Neutrophil (primary cell): ENCODE results near the gene RANBP17.

Source experiments
- H3K27ac ChIP-seq: fragments of 200-600 bp; sonication (generic); 2 replicates; pipeline ENCODE4 v1.5.1; 2016; ENCODE audit warnings: mild to moderate bottlenecking, moderate library complexity
- H3K27me3 ChIP-seq: fragments of 200-600 bp; sonication (generic); 2 replicates; pipeline ENCODE4 v1.6.0; 2016; ENCODE audit warnings: mild to moderate bottlenecking
- H3K36me3 ChIP-seq: fragments of 200-600 bp; sonication (generic); 2 replicates; pipeline ENCODE4 v1.5.1; 2017
- H3K4me1 ChIP-seq, 2 experiments: fragments of 200-600 bp in 1 of 2; sonication (generic) in 1 of 2; 1 replicate in 1 of 2; 2 replicates in 1 of 2; pipeline versions ENCODE4 v1.5.1 to v1.6.1; 2013 to 2016; ENCODE audit warnings: low read depth in 1 of 2, low read length in 1 of 2, mild to moderate bottlenecking in 1 of 2, moderate library complexity in 1 of 2; ENCODE audit not compliant: control insufficient read depth in 1 of 2, insufficient read depth in 1 of 2
- H3K4me3 ChIP-seq, 2 experiments: fragments of 200-600 bp in 1 of 2; sonication (generic) in 1 of 2; 1 replicate in 1 of 2; 2 replicates in 1 of 2; pipeline ENCODE4 v1.5.1; 2013 to 2016; ENCODE audit warnings: low read depth in 1 of 2, low read length in 1 of 2, mild to moderate bottlenecking in 1 of 2, moderate library complexity in 1 of 2
- H3K9me3 ChIP-seq: fragments of 200-600 bp; sonication (generic); 2 replicates; pipeline ENCODE4 v1.5.1; 2016
- CTCF ChIP-seq: fragments of 200-600 bp; sonication (generic); IDR thresholded peaks from 2 replicates; pipeline ENCODE4 v1.5.1; 2016; ENCODE audit warnings: antibody characterized with exemption

RANBP17 gene

GRCh38 chr5:171152382-171152781 is 290.6 kb downstream of the RANBP17 start:
- Histone ChIP-seq H3K4me3 (no peak overlapping the region), H3K27ac (no peak overlapping the region), H3K27me3 (no peaks in the 10 kb centered on the region), H3K9me3 (no peaks in the 10 kb centered on the region), H3K36me3 (no peaks in the 10 kb centered on the region), H3K4me1 (peaks cover 0 to 4% of the 10 kb centered on the region in 2 experiments)
- no peak for TF ChIP-seq CTCF

GRCh38 chr5:171155621-171156020 is 293.8 kb downstream of the RANBP17 start:
- TF ChIP-seq CTCF: no peak
- Histone ChIP-seq H3K27ac (no peak overlapping the region), H3K36me3 (no peaks in the 10 kb centered on the region), H3K4me3 (no peak overlapping the region), H3K9me3 (no peaks in the 10 kb centered on the region), H3K4me1 (peaks cover 0 to 4% of the 10 kb centered on the region in 2 experiments), H3K27me3 (no peaks in the 10 kb centered on the region)

- Histone ChIP-seq H3K36me3 (no peaks in the 10 kb centered on the region), H3K4me3 (no peak overlapping the region), H3K9me3 (no peaks in the 10 kb centered on the region), H3K4me1 (peaks cover 0 to 4% of the 10 kb centered on the region in 2 experiments), H3K27ac (no peak overlapping the region), H3K27me3 (no peaks in the 10 kb centered on the region)
- TF ChIP-seq CTCF: no peak
Measured at GRCh38 chr5:171157276-171157675, 295.5 kb downstream of the RANBP17 start.

GRCh38 chr5:171157775-171158174 is 296.0 kb downstream of the RANBP17 start:
- H3K27me3 ChIP-seq: no peaks in the 10 kb centered on the region
- H3K27ac ChIP-seq: no peak overlapping the region
- H3K4me1 ChIP-seq: peaks cover 0 to 4% of the 10 kb centered on the region in 2 experiments
- no peak for TF ChIP-seq CTCF
- H3K36me3 ChIP-seq: no peaks in the 10 kb centered on the region
- no peak overlapping the region for H3K4me3 ChIP-seq
- no peaks in the 10 kb centered on the region for H3K9me3 ChIP-seq

GRCh38 chr5:171158581-171158980 is 296.8 kb downstream of the RANBP17 start:
- TF ChIP-seq CTCF: no peak
- Histone ChIP-seq H3K4me3 (no peak overlapping the region), H3K36me3 (no peaks in the 10 kb centered on the region), H3K27me3 (no peaks in the 10 kb centered on the region), H3K27ac (no peak overlapping the region), H3K4me1 (peaks cover 0 to 4% of the 10 kb centered on the region in 2 experiments), H3K9me3 (no peaks in the 10 kb centered on the region)

- H3K4me3 ChIP-seq: no peak overlapping the region
- H3K36me3 ChIP-seq: no peaks in the 10 kb centered on the region
- TF ChIP-seq CTCF: no peak
- H3K27ac ChIP-seq: no peak overlapping the region
- no peaks in the 10 kb centered on the region for H3K9me3 ChIP-seq
- H3K27me3 ChIP-seq: peaks cover 6% of the 10 kb centered on the region
- no peaks in the 10 kb centered on the region for H3K4me1 ChIP-seq
Measured at GRCh38 chr5:171162165-171162564, 300.3 kb downstream of the RANBP17 start.
